Activated naive CD4-positive, alpha-beta T cell treated with anti-CD3 and anti-CD28 coated beads, Interleukin-2, amount 50 U/mL, for 72 hours (primary cell): ENCODE results near the gene TPK1. TPM values are rescaled to one million over a fixed set of nuclear protein-coding genes. Genes with fewer than 3 reads are reported as not detected.
A peak's percentile ranks its signal among the peaks of the same experiment; 100 is the strongest.

ENCODE experiments used
- ATAC-seq, 2 donors: fragments of 150-1000 bp; cut with Tn5 transposase; 2 replicates each; pipeline ENCODE4 v1.10.0; 2021; ENCODE audit warnings: mild to moderate bottlenecking in 2 of 2, moderate library complexity in 2 of 2
- DNase-seq, 2 donors: peaks; one replicate each; pipeline ENCODE4 v3.0.0; 2021 to 2022; ENCODE audit warnings: low spot score in 2 of 2
- H3K27ac Mint-ChIP-seq, 2 donors: one replicate each; pipeline ENCODE4 v1.8.0; 2022; ENCODE audit warnings: mild to moderate bottlenecking in 2 of 2, mixed read lengths in 2 of 2
- H3K36me3 Mint-ChIP-seq, 2 donors: one replicate each; pipeline ENCODE4 v1.8.0; 2022; ENCODE audit warnings: mixed read lengths in 2 of 2
- H3K9me3 Mint-ChIP-seq, 2 donors: one replicate each; pipeline ENCODE4 v1.8.0; 2022; ENCODE audit warnings: mixed read lengths in 2 of 2
- total RNA-seq, 2 donors: library from RNA; stranded (reverse); gene quantifications; one replicate each; pipeline ENCODE4 v1.2.3, GENCODE V29; 2022

The TPK1 gene
- total RNA-seq, 2 donors from 2014 or later = 20.8 to 23.1 TPM

- DNase-seq (no peak), ATAC-seq (no peak)
- Mint-ChIP-seq H3K9me3 (no peaks in the 10 kb centered on the region), H3K27ac (no peak overlapping the region), H3K36me3 (no peaks in the 10 kb centered on the region)
Measured at GRCh38 chr7:144517749-144518148, 318.1 kb downstream of the TPK1 start.

GRCh38 chr7:144516729-144517525, 318.9 kb downstream of the TPK1 start:
- no peak for ATAC-seq

GRCh38 chr7:144513334-144513733, 322.5 kb downstream of the TPK1 start:
- Mint-ChIP-seq H3K27ac (no peak overlapping the region), H3K36me3 (no peaks in the 10 kb centered on the region), H3K9me3 (no peaks in the 10 kb centered on the region)
- peak in 1 of 2 donors; percentile 48 for ATAC-seq
- DNase-seq = no peak

More at GRCh38 chr7:144516729-144517525, 318.9 kb downstream of the TPK1 start:
- no peak overlapping the region for H3K27ac Mint-ChIP-seq
- no peak for DNase-seq
- H3K9me3 Mint-ChIP-seq = no peaks in the 10 kb centered on the region
- H3K36me3 Mint-ChIP-seq = no peaks in the 10 kb centered on the region

GRCh38 chr7:144510621-144511020, 325.2 kb downstream of the TPK1 start:
- Mint-ChIP-seq H3K36me3 (no peaks in the 10 kb centered on the region), H3K27ac (peak overlapping the region in 1 of 2 donors; percentile 10), H3K9me3 (no peaks in the 10 kb centered on the region)
- DNase-seq (no peak), ATAC-seq (no peak)

GRCh38 chr7:144508702-144509101, 327.2 kb downstream of the TPK1 start:
- ATAC-seq (no peak), DNase-seq (no peak)
- Mint-ChIP-seq H3K27ac (no peak overlapping the region), H3K9me3 (no peaks in the 10 kb centered on the region), H3K36me3 (no peaks in the 10 kb centered on the region)

- Mint-ChIP-seq H3K9me3 (no peaks in the 10 kb centered on the region), H3K27ac (no peak overlapping the region), H3K36me3 (no peaks in the 10 kb centered on the region)
- ATAC-seq = no peak
- DNase-seq = no peak
Measured at GRCh38 chr7:144503215-144503614, 332.6 kb downstream of the TPK1 start.

GRCh38 chr7:144500225-144500624, 335.6 kb downstream of the TPK1 start:
- H3K9me3 Mint-ChIP-seq = no peaks in the 10 kb centered on the region
- DNase-seq (no peak), ATAC-seq (no peak)
- H3K36me3 Mint-ChIP-seq = no peaks in the 10 kb centered on the region
- no peak overlapping the region for H3K27ac Mint-ChIP-seq

GRCh38 chr7:144497282-144497681, 338.6 kb downstream of the TPK1 start:
- Mint-ChIP-seq H3K9me3 (no peaks in the 10 kb centered on the region), H3K27ac (no peak overlapping the region), H3K36me3 (no peaks in the 10 kb centered on the region)
- ATAC-seq = no peak
- DNase-seq = no peak

- no peaks in the 10 kb centered on the region for H3K9me3 Mint-ChIP-seq
- DNase-seq (no peak), ATAC-seq (no peak)
- peaks cover 0 to 7% of the 10 kb centered on the region in 2 donors for H3K36me3 Mint-ChIP-seq
- no peak overlapping the region for H3K27ac Mint-ChIP-seq
Measured at GRCh38 chr7:144494355-144494754, 341.5 kb downstream of the TPK1 start.

GRCh38 chr7:144489504-144489903, 346.3 kb downstream of the TPK1 start:
- DNase-seq = no peak
- Mint-ChIP-seq H3K36me3 (peaks cover 0 to 17% of the 10 kb centered on the region in 2 donors), H3K9me3 (no peaks in the 10 kb centered on the region), H3K27ac (no peak overlapping the region)
- no peak for ATAC-seq

- DNase-seq (no peak), ATAC-seq (no peak)
- Mint-ChIP-seq H3K27ac (no peak overlapping the region), H3K36me3 (peaks cover 0 to 23% of the 10 kb centered on the region in 2 donors), H3K9me3 (no peaks in the 10 kb centered on the region)
Measured at GRCh38 chr7:144488977-144489376, 346.9 kb downstream of the TPK1 start.

GRCh38 chr7:144487901-144488300, 348.0 kb downstream of the TPK1 start:
- no peak overlapping the region for H3K27ac Mint-ChIP-seq
- no peak for ATAC-seq
- H3K9me3 Mint-ChIP-seq = peaks cover 0 to 4% of the 10 kb centered on the region in 2 donors
- no peak for DNase-seq
- peaks cover 0 to 26% of the 10 kb centered on the region in 2 donors for H3K36me3 Mint-ChIP-seq

GRCh38 chr7:144484445-144484844, 351.4 kb downstream of the TPK1 start:
- no peak for ATAC-seq
- Mint-ChIP-seq H3K27ac (no peak overlapping the region), H3K9me3 (peaks cover 0 to 5% of the 10 kb centered on the region in 2 donors), H3K36me3 (peaks cover 0 to 21% of the 10 kb centered on the region in 2 donors)
- DNase-seq = no peak

- Mint-ChIP-seq H3K27ac (no peak overlapping the region), H3K36me3 (peaks cover 0 to 21% of the 10 kb centered on the region in 2 donors), H3K9me3 (peaks cover 0 to 5% of the 10 kb centered on the region in 2 donors)
- no peak for DNase-seq
- no peak for ATAC-seq
Measured at GRCh38 chr7:144483189-144483588, 352.7 kb downstream of the TPK1 start.

- H3K9me3 Mint-ChIP-seq = peaks cover 0 to 5% of the 10 kb centered on the region in 2 donors
- H3K27ac Mint-ChIP-seq = no peak overlapping the region
- peaks cover 0 to 16% of the 10 kb centered on the region in 2 donors for H3K36me3 Mint-ChIP-seq
- ATAC-seq (no peak), DNase-seq (no peak)
Measured at GRCh38 chr7:144481833-144482232, 354.0 kb downstream of the TPK1 start.

GRCh38 chr7:144477348-144477747, 358.5 kb downstream of the TPK1 start:
- Mint-ChIP-seq H3K9me3 (peaks cover 5% of the 10 kb centered on the region in 2 donors), H3K36me3 (no peaks in the 10 kb centered on the region), H3K27ac (no peak overlapping the region)
- ATAC-seq (no peak), DNase-seq (no peak)

GRCh38 chr7:144474800-144475615, 360.8 kb downstream of the TPK1 start:
- ATAC-seq (no peak), DNase-seq (no peak)
- H3K27ac Mint-ChIP-seq = no peak overlapping the region
- H3K36me3 Mint-ChIP-seq = no peaks in the 10 kb centered on the region
- H3K9me3 Mint-ChIP-seq = peaks cover 5% of the 10 kb centered on the region in 2 donors
